Esophagus squamous epithelium (tissue), 5 donors: ENCODE measurements around the gene TMC8. TPM values are rescaled to one million over a fixed set of nuclear protein-coding genes. Genes with fewer than 3 reads are reported as not detected.

Experiments
- DNase-seq: peaks from one replicate; lab custom pipeline; 2025; lab: John Stamatoyannopoulos, UW
- H3K27ac ChIP-seq, 4 donors: fragments of 200-600 bp; sonication (generic); one replicate each; pipeline ENCODE4 v1.5.1; 2016 to 2019; ENCODE audit warnings: mild to moderate bottlenecking in 1 of 4
- H3K27me3 ChIP-seq, 4 donors: fragments of 200-600 bp; sonication (generic); 1 replicate in 3 of 4; 2 replicates in 1 of 4; pipeline versions ENCODE4 v1.5.1 to v1.6.0; 2017 to 2021; ENCODE audit warnings: antibody characterized with exemption in 1 of 4
- H3K36me3 ChIP-seq, 3 donors: fragments of 200-600 bp; sonication (generic); one replicate each; pipeline ENCODE4 v1.5.1; 2016 to 2019
- H3K4me1 ChIP-seq, 3 donors: fragments of 200-600 bp; sonication (generic); one replicate each; pipeline ENCODE4 v1.5.1; 2017 to 2019
- H3K4me3 ChIP-seq, 4 donors: fragments of 200-600 bp; sonication (generic); 1 replicate in 3 of 4; 2 replicates in 1 of 4; pipeline ENCODE4 v1.5.1; 2016 to 2019; ENCODE audit warnings: mild to moderate bottlenecking in 2 of 4, moderate library complexity in 1 of 4
- H3K9me3 ChIP-seq, 3 donors: fragments of 200-600 bp; sonication (generic); one replicate each; pipeline ENCODE4 v1.5.1; 2016 to 2019
- POLR2A ChIP-seq, 4 donors: fragments of 450-650 bp; IDR thresholded peaks; one replicate each; pipeline ENCODE4 v1.6.1; 2017; ENCODE audit warnings: antibody characterized with exemption in 4 of 4, mild to moderate bottlenecking in 4 of 4, moderate library complexity in 3 of 4
- WGBS, 2 donors: methylation state at CpG; one replicate each; pipeline ENCODE4 v1.1.5; 2018; 5-methylcytosine and 5-hydroxymethylcytosine counted together
- intact Hi-C: fragments of 100-400 bp; cut with DNase I; formaldehyde crosslinking; loops from one replicate; pipeline ENCODE4 v1.15.0; 2022
- total RNA-seq, 4 donors: library from RNA; depleted of rRNA; stranded (reverse); fragments of >200 nt; gene quantifications; one replicate each; pipeline ENCODE4 v1.1.0, GENCODE V29; 2016
- TF ChIP-seq, protein P1 (sequence below), 6 experiments: fragments of 450-650 bp in 4 of 6; fragments of 200-600 bp in 2 of 6; sonication (generic) in 2 of 6; IDR thresholded peaks; one replicate each; pipeline ENCODE4 v1.5.1; 2016 to 2019; ENCODE audit warnings: antibody characterized with exemption in 6 of 6, mild to moderate bottlenecking in 4 of 6, moderate library complexity in 4 of 6
- donor health status: DM: yes; HTN: yes; CAD: no.

Gene TMC8
- total RNA-seq, 4 donors from 2014 or later = 1.00 to 5.7 (median 1.5) TPM

- Histone ChIP-seq H3K27me3 (no peaks in the 10 kb centered on the region), H3K27ac (no peak overlapping the region), H3K36me3 (peaks cover 13 to 76% (median 23%) of the 10 kb centered on the region in 3 donors), H3K4me3 (no peak overlapping the region), H3K9me3 (no peaks in the 10 kb centered on the region), H3K4me1 (peaks cover 0 to 21% (median 0%) of the 10 kb centered on the region in 3 donors)
- no peak for TF ChIP-seq POLR2A (IDR thresholded peaks at IDR 0.05)
- WGBS, 2 donors = 47 to 55% methylated on average over 13 of the region's 13 CpGs
- no peak for DNase-seq
- intact Hi-C loops = no loop called here
Observed at GRCh38 chr17:78105551-78105950, 25.0 kb upstream of the TMC8 start.

GRCh38 chr17:78106211-78106610, 24.4 kb upstream of the TMC8 start:
- H3K27ac ChIP-seq = no peak overlapping the region
- intact Hi-C loops = no loop called here
- no peak overlapping the region for H3K4me3 ChIP-seq
- peaks cover 0 to 21% (median 0%) of the 10 kb centered on the region in 3 donors for H3K4me1 ChIP-seq
- DNase-seq = no peak
- H3K9me3 ChIP-seq = no peaks in the 10 kb centered on the region
- H3K27me3 ChIP-seq = no peaks in the 10 kb centered on the region
- H3K36me3 ChIP-seq = peaks cover 13 to 76% (median 30%) of the 10 kb centered on the region in 3 donors
- 88% methylated on average over 15 of the region's 15 CpGs for WGBS, 2 donors
- TF ChIP-seq, protein P1, sequence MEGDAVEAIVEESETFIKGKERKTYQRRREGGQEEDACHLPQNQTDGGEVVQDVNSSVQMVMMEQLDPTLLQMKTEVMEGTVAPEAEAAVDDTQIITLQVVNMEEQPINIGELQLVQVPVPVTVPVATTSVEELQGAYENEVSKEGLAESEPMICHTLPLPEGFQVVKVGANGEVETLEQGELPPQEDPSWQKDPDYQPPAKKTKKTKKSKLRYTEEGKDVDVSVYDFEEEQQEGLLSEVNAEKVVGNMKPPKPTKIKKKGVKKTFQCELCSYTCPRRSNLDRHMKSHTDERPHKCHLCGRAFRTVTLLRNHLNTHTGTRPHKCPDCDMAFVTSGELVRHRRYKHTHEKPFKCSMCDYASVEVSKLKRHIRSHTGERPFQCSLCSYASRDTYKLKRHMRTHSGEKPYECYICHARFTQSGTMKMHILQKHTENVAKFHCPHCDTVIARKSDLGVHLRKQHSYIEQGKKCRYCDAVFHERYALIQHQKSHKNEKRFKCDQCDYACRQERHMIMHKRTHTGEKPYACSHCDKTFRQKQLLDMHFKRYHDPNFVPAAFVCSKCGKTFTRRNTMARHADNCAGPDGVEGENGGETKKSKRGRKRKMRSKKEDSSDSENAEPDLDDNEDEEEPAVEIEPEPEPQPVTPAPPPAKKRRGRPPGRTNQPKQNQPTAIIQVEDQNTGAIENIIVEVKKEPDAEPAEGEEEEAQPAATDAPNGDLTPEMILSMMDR (IDR thresholded peaks at IDR 0.05) = no peak
- TF ChIP-seq POLR2A (IDR thresholded peaks at IDR 0.05) = no peak

GRCh38 chr17:78107457-78107856, 23.1 kb upstream of the TMC8 start:
- Histone ChIP-seq H3K4me1 (peaks cover under 1 to 25% (median 3%) of the 10 kb centered on the region in 3 donors), H3K36me3 (peaks cover 9 to 76% (median 36%) of the 10 kb centered on the region in 3 donors), H3K9me3 (no peaks in the 10 kb centered on the region), H3K27me3 (no peaks in the 10 kb centered on the region), H3K4me3 (no peak overlapping the region), H3K27ac (peak overlapping the region in 1 of 4 donors; percentile 33)
- DNase-seq = no peak
- 39 to 66% methylated on average over 10 of the region's 10 CpGs for WGBS, 2 donors
- TF ChIP-seq, protein P1 (IDR thresholded peaks at IDR 0.05) = no peak
- TF ChIP-seq POLR2A (IDR thresholded peaks at IDR 0.05) = no peak
- intact Hi-C loops = no loop called here

DNA sequence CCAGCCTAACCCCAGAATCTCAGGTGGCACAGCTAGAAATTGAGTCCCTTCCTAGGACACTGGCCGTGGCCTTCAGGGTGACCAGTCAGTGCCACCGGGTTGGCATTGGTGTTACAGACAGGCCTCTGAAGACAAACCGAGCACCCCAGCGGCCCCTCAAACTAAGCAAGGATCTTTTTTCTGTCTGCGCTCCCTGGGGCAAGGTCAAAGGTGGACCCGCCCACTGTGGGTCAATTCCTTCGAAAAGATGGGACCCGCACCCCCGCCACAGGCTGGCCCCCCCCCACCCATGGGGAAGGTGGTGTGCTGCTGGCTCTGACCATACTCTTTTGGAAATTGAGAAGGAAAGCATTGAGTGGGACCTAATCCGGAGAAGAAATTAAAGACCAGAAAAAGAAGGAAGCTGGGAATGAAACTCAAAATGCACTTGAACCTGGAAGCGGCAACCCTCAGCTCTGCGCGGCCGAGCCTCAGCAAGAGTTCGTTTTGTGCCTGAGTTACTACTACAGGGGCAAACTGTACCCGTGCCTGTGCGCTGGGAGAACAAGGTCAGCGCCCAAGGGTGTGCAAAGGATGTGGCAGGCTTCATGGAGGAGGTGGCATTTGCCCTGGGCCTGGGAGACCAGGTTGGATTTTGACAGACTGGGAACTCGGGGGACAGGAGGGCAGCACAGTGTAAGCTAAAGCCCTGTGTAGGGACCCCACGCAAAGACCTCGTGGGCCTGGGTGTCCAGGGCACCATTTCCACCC, 22.4 kb upstream of the TMC8 start:
- Histone ChIP-seq H3K4me3 (no peak overlapping the region), H3K27me3 (no peaks in the 10 kb centered on the region), H3K4me1 (peaks cover 6 to 32% (median 10%) of the 10 kb centered on the region in 3 donors), H3K36me3 (peaks cover 4 to 75% (median 31%) of the 10 kb centered on the region in 3 donors), H3K27ac (peak overlapping the region in 1 of 4 donors; percentile 33), H3K9me3 (no peaks in the 10 kb centered on the region)
- intact Hi-C loops = no loop called here
- no peak for DNase-seq
- 92% methylated on average over 17 to 21 of the region's 21 CpGs for whole genome bisulfite sequencing, 2 donors
- TF ChIP-seq, protein P1 (IDR thresholded peaks at IDR 0.05) = no peak
- no peak for TF ChIP-seq POLR2A (IDR thresholded peaks at IDR 0.05)

- no peaks in the 10 kb centered on the region for H3K27me3 ChIP-seq
- TF ChIP-seq, protein P1 (IDR thresholded peaks at IDR 0.05) = no peak
- TF ChIP-seq POLR2A (IDR thresholded peaks at IDR 0.05) = no peak
- H3K4me3 ChIP-seq = no peak overlapping the region
- WGBS, 2 donors = 74 to 80% methylated on average over 11 to 17 of the region's 18 CpGs
- peaks cover 10 to 39% (median 14%) of the 10 kb centered on the region in 3 donors for H3K4me1 ChIP-seq
- peaks cover 4 to 71% (median 24%) of the 10 kb centered on the region in 3 donors for H3K36me3 ChIP-seq
- no peak overlapping the region for H3K27ac ChIP-seq
- intact Hi-C loops = no loop called here
- H3K9me3 ChIP-seq = no peaks in the 10 kb centered on the region
- no peak for DNase-seq
Observed at GRCh38 chr17:78108726-78109488, 21.7 kb upstream of the TMC8 start.
